ENCODE measurements around the gene ZC3H12C. TPM values are rescaled to one million over a fixed set of nuclear protein-coding genes. Genes with fewer than 3 reads are reported as not detected.

Gene ZC3H12C
- total RNA-seq, 2 donors from 2014 or later, result 17.8 to 20.4 TPM

Other genes starting within 250 kb of the ZC3H12C start
- gene RDX, start 203.2 kb downstream of the ZC3H12C start, total RNA-seq, result 10 to 100 TPM; 16.4 to 18.4 TPM